ENCODE measurements around the gene NFIL3. TPM values are rescaled to one million over a fixed set of nuclear protein-coding genes. Genes with fewer than 3 reads are reported as not detected.

Gene NFIL3
- total and polyA plus RNA-seq, 2 of the 8 experiments (the other 6 are each of a cell fraction or from before 2014, with no cell fraction given) = 3.4 to 13.5 TPM

- TF ChIP-seq, protein P1, sequence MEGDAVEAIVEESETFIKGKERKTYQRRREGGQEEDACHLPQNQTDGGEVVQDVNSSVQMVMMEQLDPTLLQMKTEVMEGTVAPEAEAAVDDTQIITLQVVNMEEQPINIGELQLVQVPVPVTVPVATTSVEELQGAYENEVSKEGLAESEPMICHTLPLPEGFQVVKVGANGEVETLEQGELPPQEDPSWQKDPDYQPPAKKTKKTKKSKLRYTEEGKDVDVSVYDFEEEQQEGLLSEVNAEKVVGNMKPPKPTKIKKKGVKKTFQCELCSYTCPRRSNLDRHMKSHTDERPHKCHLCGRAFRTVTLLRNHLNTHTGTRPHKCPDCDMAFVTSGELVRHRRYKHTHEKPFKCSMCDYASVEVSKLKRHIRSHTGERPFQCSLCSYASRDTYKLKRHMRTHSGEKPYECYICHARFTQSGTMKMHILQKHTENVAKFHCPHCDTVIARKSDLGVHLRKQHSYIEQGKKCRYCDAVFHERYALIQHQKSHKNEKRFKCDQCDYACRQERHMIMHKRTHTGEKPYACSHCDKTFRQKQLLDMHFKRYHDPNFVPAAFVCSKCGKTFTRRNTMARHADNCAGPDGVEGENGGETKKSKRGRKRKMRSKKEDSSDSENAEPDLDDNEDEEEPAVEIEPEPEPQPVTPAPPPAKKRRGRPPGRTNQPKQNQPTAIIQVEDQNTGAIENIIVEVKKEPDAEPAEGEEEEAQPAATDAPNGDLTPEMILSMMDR (IDR thresholded peaks at IDR 0.05; ENCODE audit: control extremely low read depth in 1 of 3, insufficient read depth in 1 of 3, low read depth in 1 of 3, low read length in 3 of 3) = no peak
- TF ChIP-seq MAX (IDR thresholded peaks at IDR 0.05) = peak; percentile 22; the same call in 1 of the 2 replicates
- peak; percentile 62; the same call in 1 of the 2 replicates for TF ChIP-seq TBP (IDR thresholded peaks at IDR 0.05; ENCODE audit: low read depth, low read length)
- TF ChIP-seq GTF2F1 (IDR thresholded peaks at IDR 0.05; ENCODE audit: borderline replicate concordance, low read depth, low read length) = no peak
- TF ChIP-seq TAF7 (optimal IDR thresholded peaks at IDR 0.05; ENCODE audit: borderline replicate concordance, low read depth, low read length) = no peak
Measured at GRCh38 chr9:91361291-91362050, 62.2 kb downstream of the NFIL3 start, which contains the start of gene AUH (continued).

Measured in H1 (cell line).